ENCODE data around the gene PLSCR3. TPM values are rescaled to one million over a fixed set of nuclear protein-coding genes. Genes with fewer than 3 reads are reported as not detected.
A peak's percentile ranks its signal among the peaks of the same experiment; 100 is the strongest.
"Not testable (repeated sequence)": the region's sequence is repeated elsewhere in the genome, so short reads cannot be mapped to it uniquely, and the experiment has no call there.

The PLSCR3 gene
- polyA plus RNA-seq, 1 donor from 2014 or later: 113 TPM

DNA sequence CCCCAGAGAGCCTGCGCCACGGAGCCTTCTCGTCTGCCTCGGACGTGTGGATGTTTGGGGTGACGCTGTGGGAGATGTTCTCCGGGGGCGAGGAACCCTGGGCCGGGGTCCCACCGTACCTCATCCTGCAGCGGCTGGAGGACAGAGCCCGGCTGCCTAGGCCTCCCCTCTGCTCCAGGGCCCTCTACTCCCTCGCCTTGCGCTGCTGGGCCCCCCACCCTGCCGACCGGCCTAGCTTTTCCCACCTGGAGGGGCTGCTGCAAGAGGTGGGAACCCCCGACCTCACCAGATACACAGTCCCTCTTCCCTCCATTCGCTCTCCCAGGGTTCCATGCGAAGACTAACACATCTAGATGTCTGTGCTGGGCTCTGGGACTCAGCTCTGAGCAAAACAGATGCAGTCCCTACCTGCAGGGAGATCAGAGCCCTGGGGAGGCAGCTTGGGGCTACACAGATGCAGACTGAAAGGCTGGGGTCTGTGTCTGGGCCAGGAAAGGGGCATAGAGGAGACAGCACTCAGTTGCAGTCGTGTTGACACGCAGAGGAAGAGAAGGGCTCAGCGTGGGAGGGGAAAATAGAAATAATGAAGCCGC lies 9.7 kb downstream of the PLSCR3 start:
- peaks cover 5 to 9% (median 8%) of the 10 kb centered on the region in 3 donors for H3K4me1 Mint-ChIP-seq
- no peaks in the 10 kb centered on the region for H3K9me3 Mint-ChIP-seq
- no peaks in the 10 kb centered on the region for H3K36me3 Mint-ChIP-seq
- peaks cover 26% of the 10 kb centered on the region for H3K27me3 Mint-ChIP-seq
- peak overlapping the region; percentile 78 to 94 (median 91) for H3K27ac Mint-ChIP-seq
- H3K4me3 Mint-ChIP-seq: peak overlapping the region; percentile 86 to 94 (median 90)

DNA sequence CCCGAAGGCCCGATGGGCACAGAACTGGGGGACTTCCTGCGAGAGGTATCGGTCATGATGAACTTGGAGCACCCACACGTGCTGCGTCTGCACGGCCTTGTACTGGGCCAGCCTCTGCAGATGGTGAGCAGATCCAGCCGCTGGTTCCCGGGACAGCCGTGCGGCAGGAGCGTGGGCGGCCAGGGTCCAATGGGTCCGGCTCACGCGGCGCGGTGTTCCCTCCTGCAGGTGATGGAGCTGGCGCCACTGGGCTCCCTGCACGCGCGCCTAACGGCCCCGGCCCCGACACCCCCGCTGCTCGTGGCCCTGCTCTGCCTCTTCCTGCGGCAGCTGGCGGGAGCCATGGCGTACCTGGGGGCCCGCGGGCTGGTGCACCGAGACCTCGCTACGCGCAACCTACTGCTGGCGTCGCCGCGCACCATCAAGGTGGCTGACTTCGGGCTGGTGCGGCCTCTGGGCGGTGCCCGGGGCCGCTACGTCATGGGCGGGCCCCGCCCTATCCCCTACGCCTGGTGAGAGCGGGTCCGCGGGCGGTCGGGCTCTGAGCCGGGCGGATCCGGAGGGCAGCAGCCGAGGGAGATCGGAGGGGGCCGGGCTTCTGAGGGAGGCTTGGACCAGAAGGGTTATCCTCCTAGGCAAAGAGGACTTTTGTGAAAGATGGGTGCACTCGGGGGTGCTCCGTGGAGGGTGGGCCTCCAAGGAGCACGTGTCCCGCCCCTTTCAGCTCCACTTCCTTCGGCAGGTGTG lies 10.4 kb downstream of the PLSCR3 start:
- H3K36me3 Mint-ChIP-seq: peaks cover 1% of the 10 kb centered on the region
- H3K27ac Mint-ChIP-seq: peak overlapping the region; percentile 78 to 94 (median 91)
- H3K4me1 Mint-ChIP-seq: peaks cover 5 to 9% (median 8%) of the 10 kb centered on the region in 3 donors
- peak overlapping the region; percentile 86 to 94 (median 90) for H3K4me3 Mint-ChIP-seq
- H3K9me3 Mint-ChIP-seq: peaks cover 0 to 5% (median 3%) of the 10 kb centered on the region in 3 donors
- peaks cover 32% of the 10 kb centered on the region for H3K27me3 Mint-ChIP-seq

DNA sequence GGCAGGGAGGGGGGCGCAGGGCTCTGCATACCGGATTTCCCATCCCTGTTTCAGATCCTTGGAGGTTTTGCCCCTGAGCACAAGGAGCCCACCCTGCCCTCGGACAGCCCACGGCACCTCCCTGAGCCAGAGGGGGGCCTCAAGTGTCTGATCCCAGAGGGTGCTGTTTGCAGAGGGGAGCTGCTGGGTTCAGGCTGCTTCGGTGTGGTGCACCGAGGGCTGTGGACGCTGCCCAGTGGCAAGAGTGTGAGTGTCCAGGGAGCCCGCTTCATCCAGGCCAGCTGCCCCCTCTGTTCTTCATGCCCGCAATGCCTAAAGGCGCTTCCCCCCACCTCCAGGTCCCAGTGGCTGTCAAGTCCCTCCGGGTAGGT lies 11.0 kb downstream of the PLSCR3 start:
- H3K27ac Mint-ChIP-seq: peak overlapping the region in 1 of 3 donors; percentile 16
- H3K27me3 Mint-ChIP-seq: peaks cover 32% of the 10 kb centered on the region
- peaks cover 1% of the 10 kb centered on the region for H3K36me3 Mint-ChIP-seq
- H3K9me3 Mint-ChIP-seq: peaks cover 0 to 5% (median 3%) of the 10 kb centered on the region in 3 donors
- peak overlapping the region in 3 of 4 donors; percentile 86 to 94 (median 90) for H3K4me3 Mint-ChIP-seq
- H3K4me1 Mint-ChIP-seq: peaks cover 5 to 9% (median 8%) of the 10 kb centered on the region in 3 donors

DNA sequence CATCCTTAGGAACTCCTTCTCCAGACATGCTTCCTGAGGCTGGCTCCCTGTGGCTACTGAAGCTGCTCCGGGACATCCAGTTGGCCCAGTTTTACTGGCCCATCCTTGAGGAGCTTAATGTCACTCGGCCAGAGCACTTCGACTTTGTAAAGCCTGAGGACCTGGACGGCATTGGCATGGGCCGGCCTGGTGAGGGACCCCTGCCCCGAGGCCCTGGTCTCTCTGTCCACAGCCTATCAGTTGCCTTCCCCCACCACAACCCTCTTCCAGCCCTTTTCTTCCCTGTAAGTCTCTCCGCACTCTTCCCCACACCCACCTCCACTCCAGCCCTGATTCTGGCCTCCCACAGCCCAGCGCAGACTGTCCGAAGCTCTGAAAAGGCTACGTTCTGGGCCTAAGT lies 11.4 kb downstream of the PLSCR3 start:
- Mint-ChIP-seq H3K4me1 (peaks cover 5 to 9% (median 8%) of the 10 kb centered on the region in 3 donors), H3K9me3 (peaks cover 0 to 5% (median 3%) of the 10 kb centered on the region in 3 donors), H3K36me3 (peaks cover 1% of the 10 kb centered on the region), H3K27ac (peak overlapping the region in 2 of 3 donors; percentile 8 to 16), H3K27me3 (peaks cover 32% of the 10 kb centered on the region), H3K4me3 (peak overlapping the region in 3 of 4 donors; percentile 36 to 94 (median 86))

DNA sequence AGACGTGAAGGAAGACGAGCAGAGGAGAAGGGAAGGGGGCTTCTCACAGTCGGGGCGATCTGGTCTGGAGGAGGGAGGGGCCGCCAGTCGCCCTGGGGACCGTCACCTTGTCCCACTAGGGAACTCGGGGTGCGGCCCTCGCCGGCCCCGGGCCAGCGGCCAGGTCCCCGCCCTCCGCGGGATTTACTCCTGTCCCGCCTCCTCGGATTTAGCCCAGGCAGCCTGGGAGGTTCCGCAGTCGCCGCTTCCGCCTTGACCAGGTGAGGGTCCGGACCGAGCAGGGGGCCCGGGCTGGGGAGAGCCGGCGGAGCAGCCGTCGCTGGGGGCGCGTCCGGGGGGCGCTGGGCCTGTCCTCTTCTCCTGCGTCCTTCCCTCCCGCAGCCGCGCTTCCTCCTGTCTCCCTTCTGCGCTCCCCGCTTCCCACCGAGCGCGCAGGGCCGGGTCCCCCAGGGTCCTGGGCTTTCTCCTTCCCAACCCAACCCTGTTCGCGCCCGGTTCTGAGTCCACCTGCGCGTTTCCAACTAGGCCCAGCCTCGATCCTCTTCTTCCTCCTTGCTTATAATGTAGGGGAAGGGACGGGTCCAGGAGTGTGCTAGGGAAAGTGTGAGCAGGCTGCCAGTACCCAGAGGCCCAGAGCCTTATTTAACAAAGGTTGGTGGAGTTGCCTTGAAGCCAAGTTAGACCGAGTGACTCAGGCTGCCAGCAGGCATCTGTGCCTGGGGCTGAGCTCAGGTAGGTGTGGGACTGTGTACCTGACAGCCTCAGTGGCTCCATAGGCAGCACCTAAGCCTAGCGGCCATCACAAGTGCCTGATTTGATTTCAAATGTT lies 13.3 kb downstream of the PLSCR3 start, which contains the start of gene TNK1:
Gene TNK1 (plus strand): TSS at position 235 of the 829 bp plus-strand sequence. CDS start 1,838 bp downstream, outside the sequence.
- Mint-ChIP-seq H3K4me3 (peak within 1 kb of the TSS in 2 of 4 donors; percentile 46 to 74), H3K4me1 (peaks cover 5 to 9% (median 8%) of the 10 kb centered on the region in 3 donors)

DNA sequence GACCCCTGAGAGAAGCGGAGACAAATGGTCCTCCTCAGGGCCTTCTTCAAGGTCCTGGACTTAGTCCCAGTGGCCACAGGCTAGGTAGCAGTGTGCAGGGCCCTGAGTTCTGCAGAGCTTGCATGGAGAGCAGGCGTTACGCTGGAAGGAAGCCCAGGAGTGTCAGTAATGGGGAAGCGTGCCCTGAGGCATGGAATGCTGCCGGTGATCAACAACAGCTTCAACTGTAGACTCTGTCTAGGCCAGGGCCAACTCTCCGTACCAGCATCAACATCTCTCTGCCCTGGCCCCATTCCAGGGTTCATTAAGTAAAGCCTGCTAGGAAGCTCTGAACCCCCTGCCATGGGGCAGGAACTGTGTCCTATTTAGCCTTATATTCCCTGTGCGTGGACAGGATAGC lies 14.0 kb downstream of the PLSCR3 start:
- H3K27me3 Mint-ChIP-seq: peaks cover 33% of the 10 kb centered on the region
- peaks cover 1% of the 10 kb centered on the region for H3K36me3 Mint-ChIP-seq
- H3K27ac Mint-ChIP-seq: no peak overlapping the region
- H3K4me3 Mint-ChIP-seq: peak overlapping the region in 2 of 4 donors; percentile 46 to 74
- peaks cover 5 to 7% (median 5%) of the 10 kb centered on the region in 3 donors for H3K4me1 Mint-ChIP-seq
- peaks cover 0 to 5% (median 3%) of the 10 kb centered on the region in 3 donors for H3K9me3 Mint-ChIP-seq

More for the DNA sequence above, 13.3 kb downstream of the PLSCR3 start, which contains the start of gene TNK1:
- Mint-ChIP-seq H3K27ac (peak within 1 kb of the TSS in 1 of 3 donors; percentile 23), H3K27me3 (peaks cover 33% of the 10 kb centered on the region), H3K9me3 (peaks cover 0 to 5% (median 3%) of the 10 kb centered on the region in 3 donors), H3K36me3 (peaks cover 1% of the 10 kb centered on the region)

DNA sequence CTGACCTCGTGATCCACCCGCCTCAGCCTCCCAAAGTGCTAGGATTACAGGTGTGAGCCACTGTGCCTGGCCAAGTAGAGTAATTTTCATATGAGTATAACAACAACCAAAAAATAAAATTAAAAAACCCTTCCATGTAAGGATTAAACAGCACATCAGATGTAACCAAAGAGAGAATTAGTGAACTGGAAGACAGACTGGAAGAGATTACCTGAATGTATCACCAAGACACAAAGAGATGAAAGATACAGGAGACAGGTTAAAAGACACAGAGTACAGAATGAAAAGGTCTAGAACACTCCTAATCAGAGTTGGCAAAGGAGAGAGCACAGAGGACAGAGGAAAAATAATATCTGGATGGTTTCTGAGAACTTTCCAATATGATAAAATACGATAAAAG lies 15.2 kb downstream of the PLSCR3 start:
- peaks cover 33% of the 10 kb centered on the region for H3K27me3 Mint-ChIP-seq
- peak overlapping the region in 1 of 3 donors; percentile 66 for H3K27ac Mint-ChIP-seq
- H3K9me3 Mint-ChIP-seq: peaks cover 0 to 5% (median 3%) of the 10 kb centered on the region in 3 donors
- H3K36me3 Mint-ChIP-seq: peaks cover 1% of the 10 kb centered on the region
- H3K4me1 Mint-ChIP-seq: peaks cover 0 to 2% (median 0%) of the 10 kb centered on the region in 3 donors
- H3K4me3 Mint-ChIP-seq: peak overlapping the region in 1 of 4 donors; percentile 46

DNA sequence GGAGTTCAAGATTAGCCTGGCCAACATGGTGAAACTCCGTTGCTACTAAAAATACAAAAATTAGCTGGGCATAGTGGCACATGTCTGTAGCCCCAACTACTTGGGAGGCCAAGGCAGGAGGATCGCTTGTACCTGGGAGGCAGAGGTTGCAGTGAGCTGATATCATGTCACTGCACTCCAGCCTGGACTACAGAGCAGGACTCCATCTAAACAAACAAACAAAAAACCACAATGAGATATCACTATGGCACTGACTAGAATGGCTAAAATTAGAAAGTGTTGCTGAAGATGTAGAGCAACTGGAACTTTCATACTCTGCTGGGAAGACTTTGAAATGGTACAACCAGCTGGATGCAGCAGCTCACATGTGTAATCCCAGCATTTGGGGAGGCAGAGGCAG lies 20.0 kb downstream of the PLSCR3 start:
- Mint-ChIP-seq H3K27me3 (peaks cover 6% of the 10 kb centered on the region), H3K4me3 (no peak overlapping the region), H3K36me3 (no peaks in the 10 kb centered on the region), H3K9me3 (peaks cover 0 to 5% (median 4%) of the 10 kb centered on the region in 3 donors), H3K4me1 (no peaks in the 10 kb centered on the region), H3K27ac (peak overlapping the region in 1 of 3 donors; percentile 10)

DNA sequence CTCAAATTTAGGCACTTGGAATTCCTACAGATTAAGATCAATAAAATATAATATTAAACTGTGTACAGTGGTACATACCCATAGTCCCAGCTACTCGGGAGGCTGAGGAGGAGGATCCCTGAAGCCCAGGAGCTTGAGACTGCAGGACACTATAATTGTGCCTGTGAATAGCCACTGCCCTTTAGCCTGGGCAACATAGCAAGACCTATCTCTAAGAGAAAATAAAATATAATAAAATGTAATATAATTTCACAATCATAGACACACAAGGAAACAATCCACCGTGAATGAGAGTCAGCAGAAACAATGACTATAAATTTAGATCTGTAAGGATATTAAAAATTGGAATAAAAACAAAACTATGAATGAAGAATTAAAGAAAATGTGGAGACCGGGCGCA lies 23.5 kb downstream of the PLSCR3 start:
- H3K4me3 Mint-ChIP-seq: no peak overlapping the region
- H3K27ac Mint-ChIP-seq: no peak overlapping the region
- no peaks in the 10 kb centered on the region for H3K36me3 Mint-ChIP-seq
- peaks cover 0 to 1% (median 0%) of the 10 kb centered on the region in 3 donors for H3K4me1 Mint-ChIP-seq
- peaks cover 0 to 1% (median 0%) of the 10 kb centered on the region in 3 donors for H3K9me3 Mint-ChIP-seq
- peaks cover 3% of the 10 kb centered on the region for H3K27me3 Mint-ChIP-seq

DNA sequence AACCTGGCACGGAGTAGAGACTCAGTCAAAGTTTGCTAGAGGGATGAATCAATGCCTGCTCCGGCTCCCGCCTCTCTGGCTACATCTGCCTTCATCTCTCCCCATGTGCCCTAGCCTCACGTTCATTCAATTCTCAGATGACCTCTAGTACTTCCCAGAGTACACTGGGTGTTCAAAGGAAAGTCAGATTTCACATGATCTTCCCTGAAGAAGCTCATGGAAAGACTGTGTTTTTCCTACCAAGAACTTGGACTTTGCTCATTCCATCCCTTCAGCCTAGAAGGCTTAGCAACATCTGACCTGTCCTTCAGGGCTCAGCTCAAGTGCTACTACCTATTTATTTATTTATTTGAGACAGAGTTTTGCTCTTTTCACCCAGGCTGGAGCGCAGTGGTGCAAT lies 24.5 kb downstream of the PLSCR3 start:
- Mint-ChIP-seq H3K4me1 (peaks cover 0 to 1% (median 0%) of the 10 kb centered on the region in 3 donors), H3K9me3 (peaks cover 0 to 1% (median 0%) of the 10 kb centered on the region in 3 donors), H3K4me3 (no peak overlapping the region), H3K36me3 (no peaks in the 10 kb centered on the region), H3K27me3 (peaks cover 3% of the 10 kb centered on the region), H3K27ac (peak overlapping the region in 1 of 3 donors; percentile 45)

DNA sequence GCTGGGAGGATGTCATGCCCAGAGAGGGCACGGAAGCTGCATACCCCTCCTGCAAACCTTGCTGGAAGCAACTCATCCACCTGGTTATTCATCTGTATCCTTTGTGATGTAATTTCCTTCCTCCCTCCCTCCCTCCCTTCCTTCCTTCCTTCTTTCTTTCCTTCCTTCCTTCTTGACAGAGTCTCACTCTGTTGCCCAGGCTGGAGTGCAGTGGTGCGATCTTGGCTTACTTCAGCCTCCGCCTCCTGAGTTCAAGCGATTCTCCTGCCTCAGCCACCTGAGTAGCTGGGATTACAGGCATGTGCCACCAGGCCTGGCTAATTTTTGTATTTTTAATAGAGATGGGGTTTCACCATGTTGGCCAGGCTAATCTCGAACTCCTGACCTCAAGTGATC lies 25.7 kb downstream of the PLSCR3 start:
- H3K9me3 Mint-ChIP-seq, H3K27me3 Mint-ChIP-seq, H3K4me3 Mint-ChIP-seq, H3K4me1 Mint-ChIP-seq, H3K36me3 Mint-ChIP-seq, H3K27ac Mint-ChIP-seq: not testable (repeated sequence)

DNA sequence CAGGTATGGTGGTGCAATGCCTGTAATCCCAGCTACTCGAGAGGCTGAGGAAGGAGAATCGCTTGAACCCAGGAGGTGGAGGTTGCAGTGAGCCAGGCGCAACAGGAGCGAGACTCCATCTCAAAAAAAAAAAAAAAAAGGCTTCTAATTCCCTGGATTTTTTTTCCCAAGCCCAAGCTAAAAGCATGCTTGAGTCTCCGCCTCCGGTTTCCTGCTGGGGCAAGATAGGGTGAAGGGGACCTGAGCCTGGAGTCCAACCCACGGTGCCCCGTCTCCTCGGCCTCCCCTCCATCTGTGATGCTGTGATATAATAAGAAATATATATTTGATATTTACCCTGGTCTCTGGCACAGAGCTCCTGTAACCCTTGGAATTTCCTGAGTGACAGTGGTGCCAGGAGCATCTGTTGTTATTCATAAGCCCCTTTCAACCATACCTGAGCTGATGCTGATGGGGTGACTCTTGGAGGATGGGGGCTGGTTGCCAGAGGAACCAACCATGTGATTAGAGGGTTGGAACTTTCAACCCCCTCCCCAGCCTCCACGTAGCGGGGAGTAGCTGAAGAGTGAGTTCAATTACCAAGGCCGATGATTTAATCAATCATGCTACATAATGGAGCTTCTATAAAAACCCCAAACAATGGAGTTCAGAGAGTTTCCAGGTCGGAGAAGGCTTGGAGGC lies 26.3 kb downstream of the PLSCR3 start:
- Mint-ChIP-seq H3K4me1 (peaks cover 0 to 1% (median 0%) of the 10 kb centered on the region in 3 donors), H3K27me3 (peaks cover 5% of the 10 kb centered on the region), H3K9me3 (peaks cover 0 to 1% (median 0%) of the 10 kb centered on the region in 3 donors), H3K4me3 (no peak overlapping the region), H3K27ac (no peak overlapping the region), H3K36me3 (no peaks in the 10 kb centered on the region)

DNA sequence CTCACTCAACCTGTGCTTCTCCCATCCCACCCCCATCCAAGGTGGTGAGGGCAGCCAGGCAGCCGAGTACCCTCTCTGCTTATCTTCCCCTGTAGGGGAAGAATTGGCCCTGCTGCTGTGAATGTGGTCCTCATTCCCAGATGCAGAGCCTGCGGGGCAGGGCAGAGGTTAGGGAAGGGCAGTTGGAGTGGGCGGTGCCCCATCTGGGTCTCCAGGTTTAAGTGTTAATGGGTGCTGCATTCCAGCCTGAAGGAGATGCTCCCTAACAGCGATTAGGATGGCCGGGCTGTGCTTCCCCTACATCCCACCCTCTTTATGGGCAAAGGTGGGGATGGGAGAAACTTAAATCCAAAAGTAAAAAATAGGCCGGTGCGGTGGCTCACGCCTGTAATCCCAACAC lies 27.2 kb downstream of the PLSCR3 start:
- Mint-ChIP-seq H3K9me3 (peaks cover 0 to 1% (median 0%) of the 10 kb centered on the region in 3 donors), H3K4me3 (no peak overlapping the region), H3K4me1 (peaks cover 0 to 1% (median 0%) of the 10 kb centered on the region in 3 donors), H3K36me3 (no peaks in the 10 kb centered on the region), H3K27me3 (peaks cover 5% of the 10 kb centered on the region), H3K27ac (no peak overlapping the region)

DNA sequence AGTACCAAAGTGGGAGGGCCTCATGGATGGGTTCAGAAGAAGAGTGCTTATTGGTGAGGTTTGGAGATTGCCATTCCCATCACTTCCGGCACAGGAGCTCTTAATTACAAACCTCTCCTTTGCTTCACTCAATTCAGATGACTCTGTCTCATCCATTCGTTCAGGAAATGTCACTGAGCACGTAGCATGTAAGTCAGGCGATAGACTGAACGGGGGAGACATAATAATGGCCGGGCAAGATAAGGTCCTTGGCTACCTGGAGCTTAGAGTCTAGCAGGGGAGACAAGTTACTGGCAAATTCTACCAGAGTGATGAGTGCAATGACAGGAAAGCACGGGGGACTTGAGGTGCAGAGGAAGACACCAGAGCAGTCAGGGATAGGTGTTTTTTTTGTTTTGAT lies 28.4 kb downstream of the PLSCR3 start:
- not testable (repeated sequence) for H3K9me3 Mint-ChIP-seq, H3K4me3 Mint-ChIP-seq, H3K4me1 Mint-ChIP-seq, H3K36me3 Mint-ChIP-seq, H3K27ac Mint-ChIP-seq, H3K27me3 Mint-ChIP-seq

Measured in IgD-negative memory B cell (primary cell).